NCI-H1694 treated with DMSO at 0.1 percent for 48 hours (cell line): ENCODE data around the gene ANKRD10.

ENCODE experiments used
- DNase-seq: peaks from one replicate; lab custom pipeline; 2025; lab: John Stamatoyannopoulos, UW

The ANKRD10 gene

GRCh38 chr13:110944968-110945927 lies 30.4 kb upstream of the ANKRD10 start:
- no peak for DNase-seq

- no peak for DNase-seq
Measured at GRCh38 chr13:110944121-110944967, 29.5 kb upstream of the ANKRD10 start.

GRCh38 chr13:110942248-110942981 lies 27.5 kb upstream of the ANKRD10 start:
- no peak for DNase-seq

- no peak for DNase-seq
Measured at GRCh38 chr13:110938662-110939421, 24.0 kb upstream of the ANKRD10 start.

GRCh38 chr13:110937511-110938285 lies 22.8 kb upstream of the ANKRD10 start:
- no peak for DNase-seq

GRCh38 chr13:110936519-110936918 lies 21.6 kb upstream of the ANKRD10 start:
- DNase-seq: no peak

- no peak for DNase-seq
Measured at GRCh38 chr13:110932588-110932987, 17.7 kb upstream of the ANKRD10 start.

- DNase-seq: no peak
Measured at GRCh38 chr13:110929104-110929777, 14.4 kb upstream of the ANKRD10 start.

- DNase-seq: no peak
Measured at GRCh38 chr13:110925023-110925612, 10.2 kb upstream of the ANKRD10 start.

GRCh38 chr13:110924639-110924934 lies 9.7 kb upstream of the ANKRD10 start:
- no peak for DNase-seq

- DNase-seq: no peak
Measured at GRCh38 chr13:110923777-110924638, 9.1 kb upstream of the ANKRD10 start.

- DNase-seq: no peak
Measured at GRCh38 chr13:110923086-110923485, 8.2 kb upstream of the ANKRD10 start.

- no peak for DNase-seq
Measured at GRCh38 chr13:110922506-110922905, 7.6 kb upstream of the ANKRD10 start.

- DNase-seq: no peak
Measured at GRCh38 chr13:110921695-110922094, 6.8 kb upstream of the ANKRD10 start.

GRCh38 chr13:110921209-110921608 lies 6.3 kb upstream of the ANKRD10 start:
- no peak for DNase-seq

GRCh38 chr13:110920038-110920437 lies 5.2 kb upstream of the ANKRD10 start:
- DNase-seq: no peak

GRCh38 chr13:110916301-110917142 lies 1.7 kb upstream of the ANKRD10 start:
- DNase-seq: no peak

- no peak for DNase-seq
Measured at GRCh38 chr13:110915874-110916206, 971 bp upstream of the ANKRD10 start.
